ENCODE results near the gene RBP2. TPM values are rescaled to one million over a fixed set of nuclear protein-coding genes. Genes with fewer than 3 reads are reported as not detected.

The RBP2 gene
- total and polyA plus RNA-seq, 10 of the 15 experiments (the other 5 are each of a cell fraction or from before 2014, with no cell fraction given) = not detected

- TF ChIP-seq ZNF24 (IDR thresholded peaks at IDR 0.05) = no peak
Observed at GRCh38 chr3:139463466-139463865, 12.8 kb downstream of the RBP2 start (continued).

DNA sequence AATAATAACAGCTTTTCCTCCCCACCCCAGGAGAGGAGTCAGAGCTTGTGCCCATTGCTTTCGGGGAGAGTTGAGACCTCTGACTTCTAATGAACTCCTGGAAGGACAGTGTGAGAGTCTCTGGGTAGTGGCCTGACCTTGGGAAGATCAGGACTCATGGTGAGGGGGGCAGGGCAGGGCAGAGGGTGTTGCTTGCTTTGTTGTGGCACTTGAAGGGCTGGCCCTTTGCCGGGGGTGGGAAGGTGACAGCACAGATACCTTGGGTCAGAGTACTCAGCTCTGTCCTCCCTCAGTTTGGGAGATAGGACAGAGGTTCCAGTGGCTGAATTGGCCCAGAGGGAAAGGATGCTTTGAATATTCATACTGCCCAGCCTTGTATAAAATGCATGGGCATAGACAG is 15.8 kb downstream of the RBP2 start:
- SMC1A ChIA-PET (ENCODE audit: uncharacterized antibody, unreplicated experiment) = no interaction called here
- H3K79me2 ChIP-seq (ENCODE audit: control insufficient read depth, insufficient read depth, low read length) = no peaks in the 10 kb centered on the region
- in situ Hi-C loops (cut with MboI) (no loop called here), intact Hi-C loops (cut with micrococcal nuclease; ENCODE audit: unreplicated experiment) (no loop called here)
- ATAC-seq (no peak), FAIRE-seq (no peak), DNase-seq (ENCODE audit: low read depth, low spot score) (no peak)
- POLR2A ChIA-PET = no interaction called here
- H3K9ac ChIP-seq (ENCODE audit: control insufficient read depth, insufficient read depth, low read length) = no peak overlapping the region
- H3K9me3 ChIP-seq (replicated peaks; ENCODE audit: control insufficient read depth, insufficient read depth, low read length) = no peaks in the 10 kb centered on the region
- no peaks in the 10 kb centered on the region; the same call in 1 of the 2 replicates for H4K20me1 ChIP-seq (ENCODE audit: control insufficient read depth, insufficient read depth)
- no peaks in the 10 kb centered on the region for H3K4me1 ChIP-seq (ENCODE audit: control insufficient read depth, insufficient read depth, low read length)
- no TSS peak for BruUV-seq (replicated peaks)
- H3K27me3 ChIP-seq (replicated peaks in 1 of 2; ENCODE audit: control insufficient read depth in 2 of 2, insufficient read depth in 2 of 2, low read length in 1 of 2) = no peaks in the 10 kb centered on the region
- 18% methylated on average over 2 of the region's 2 CpGs for WGBS (ENCODE audit: insufficient coverage, insufficient replicate concordance, low lambda C conversion rate, missing lambda C conversion rate)
- H3K27ac ChIP-seq (ENCODE audit: control insufficient read depth, insufficient read depth) = no peak overlapping the region
- TF ChIP-seq, protein P1, sequence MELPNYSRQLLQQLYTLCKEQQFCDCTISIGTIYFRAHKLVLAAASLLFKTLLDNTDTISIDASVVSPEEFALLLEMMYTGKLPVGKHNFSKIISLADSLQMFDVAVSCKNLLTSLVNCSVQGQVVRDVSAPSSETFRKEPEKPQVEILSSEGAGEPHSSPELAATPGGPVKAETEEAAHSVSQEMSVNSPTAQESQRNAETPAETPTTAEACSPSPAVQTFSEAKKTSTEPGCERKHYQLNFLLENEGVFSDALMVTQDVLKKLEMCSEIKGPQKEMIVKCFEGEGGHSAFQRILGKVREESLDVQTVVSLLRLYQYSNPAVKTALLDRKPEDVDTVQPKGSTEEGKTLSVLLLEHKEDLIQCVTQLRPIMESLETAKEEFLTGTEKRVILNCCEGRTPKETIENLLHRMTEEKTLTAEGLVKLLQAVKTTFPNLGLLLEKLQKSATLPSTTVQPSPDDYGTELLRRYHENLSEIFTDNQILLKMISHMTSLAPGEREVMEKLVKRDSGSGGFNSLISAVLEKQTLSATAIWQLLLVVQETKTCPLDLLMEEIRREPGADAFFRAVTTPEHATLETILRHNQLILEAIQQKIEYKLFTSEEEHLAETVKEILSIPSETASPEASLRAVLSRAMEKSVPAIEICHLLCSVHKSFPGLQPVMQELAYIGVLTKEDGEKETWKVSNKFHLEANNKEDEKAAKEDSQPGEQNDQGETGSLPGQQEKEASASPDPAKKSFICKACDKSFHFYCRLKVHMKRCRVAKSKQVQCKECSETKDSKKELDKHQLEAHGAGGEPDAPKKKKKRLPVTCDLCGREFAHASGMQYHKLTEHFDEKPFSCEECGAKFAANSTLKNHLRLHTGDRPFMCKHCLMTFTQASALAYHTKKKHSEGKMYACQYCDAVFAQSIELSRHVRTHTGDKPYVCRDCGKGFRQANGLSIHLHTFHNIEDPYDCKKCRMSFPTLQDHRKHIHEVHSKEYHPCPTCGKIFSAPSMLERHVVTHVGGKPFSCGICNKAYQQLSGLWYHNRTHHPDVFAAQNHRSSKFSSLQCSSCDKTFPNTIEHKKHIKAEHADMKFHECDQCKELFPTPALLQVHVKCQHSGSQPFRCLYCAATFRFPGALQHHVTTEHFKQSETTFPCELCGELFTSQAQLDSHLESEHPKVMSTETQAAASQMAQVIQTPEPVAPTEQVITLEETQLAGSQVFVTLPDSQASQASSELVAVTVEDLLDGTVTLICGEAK (IDR thresholded peaks at IDR 0.05; ENCODE audit: borderline replicate concordance) = no peak
- TF ChIP-seq POU2F2 (IDR thresholded peaks at IDR 0.05; ENCODE audit: borderline replicate concordance, low read depth, low read length) (no peak), KLF5 (IDR thresholded peaks at IDR 0.05; ENCODE audit: partially characterized antibody) (no peak), DPF2 (IDR thresholded peaks at IDR 0.05) (no peak), TBL1XR1 (IDR thresholded peaks at IDR 0.05; ENCODE audit: low read depth, low read length) (no peak), RAD21 (IDR thresholded peaks at IDR 0.05; ENCODE audit: insufficient read depth, low read depth, low read length) (no peak), PAX8 (IDR thresholded peaks at IDR 0.05) (no peak), NRF1 (conservative IDR thresholded peaks at IDR 0.05; ENCODE audit: low read depth, low read length) (no peak), TAF1 (IDR thresholded peaks at IDR 0.05; ENCODE audit: borderline replicate concordance, low read depth, low read length) (no peak)
- TF ChIP-seq, protein P2, sequence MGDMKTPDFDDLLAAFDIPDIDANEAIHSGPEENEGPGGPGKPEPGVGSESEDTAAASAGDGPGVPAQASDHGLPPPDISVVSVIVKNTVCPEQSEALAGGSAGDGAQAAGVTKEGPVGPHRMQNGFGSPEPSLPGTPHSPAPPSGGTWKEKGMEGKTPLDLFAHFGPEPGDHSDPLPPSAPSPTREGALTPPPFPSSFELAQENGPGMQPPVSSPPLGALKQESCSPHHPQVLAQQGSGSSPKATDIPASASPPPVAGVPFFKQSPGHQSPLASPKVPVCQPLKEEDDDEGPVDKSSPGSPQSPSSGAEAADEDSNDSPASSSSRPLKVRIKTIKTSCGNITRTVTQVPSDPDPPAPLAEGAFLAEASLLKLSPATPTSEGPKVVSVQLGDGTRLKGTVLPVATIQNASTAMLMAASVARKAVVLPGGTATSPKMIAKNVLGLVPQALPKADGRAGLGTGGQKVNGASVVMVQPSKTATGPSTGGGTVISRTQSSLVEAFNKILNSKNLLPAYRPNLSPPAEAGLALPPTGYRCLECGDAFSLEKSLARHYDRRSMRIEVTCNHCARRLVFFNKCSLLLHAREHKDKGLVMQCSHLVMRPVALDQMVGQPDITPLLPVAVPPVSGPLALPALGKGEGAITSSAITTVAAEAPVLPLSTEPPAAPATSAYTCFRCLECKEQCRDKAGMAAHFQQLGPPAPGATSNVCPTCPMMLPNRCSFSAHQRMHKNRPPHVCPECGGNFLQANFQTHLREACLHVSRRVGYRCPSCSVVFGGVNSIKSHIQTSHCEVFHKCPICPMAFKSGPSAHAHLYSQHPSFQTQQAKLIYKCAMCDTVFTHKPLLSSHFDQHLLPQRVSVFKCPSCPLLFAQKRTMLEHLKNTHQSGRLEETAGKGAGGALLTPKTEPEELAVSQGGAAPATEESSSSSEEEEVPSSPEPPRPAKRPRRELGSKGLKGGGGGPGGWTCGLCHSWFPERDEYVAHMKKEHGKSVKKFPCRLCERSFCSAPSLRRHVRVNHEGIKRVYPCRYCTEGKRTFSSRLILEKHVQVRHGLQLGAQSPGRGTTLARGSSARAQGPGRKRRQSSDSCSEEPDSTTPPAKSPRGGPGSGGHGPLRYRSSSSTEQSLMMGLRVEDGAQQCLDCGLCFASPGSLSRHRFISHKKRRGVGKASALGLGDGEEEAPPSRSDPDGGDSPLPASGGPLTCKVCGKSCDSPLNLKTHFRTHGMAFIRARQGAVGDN (IDR thresholded peaks at IDR 0.05) = no peak
- RAD21 ChIA-PET (ENCODE audit: unreplicated experiment) = no interaction called here
- H3K36me3 ChIP-seq (ENCODE audit: control insufficient read depth in 2 of 2, insufficient read depth in 2 of 2, low read length in 1 of 2) = no peaks in the 10 kb centered on the region
- CTCF ChIA-PET = no interaction called here
- no peak overlapping the region for H3K4me3 ChIP-seq
- H3K4me2 ChIP-seq (ENCODE audit: control insufficient read depth, insufficient read depth) = no peak overlapping the region
- no peak overlapping the region for H2AFZ ChIP-seq (ENCODE audit: control insufficient read depth, low read depth, low read length)

All from GM12878 (cell line).